SK-N-SH treated with all-trans-retinoic acid at 6 μM for 48 hours (cell line): Measurements from ENCODE around the gene PIPOX.

ENCODE experiments used
- CSDC2 ChIP-seq: fragments of 250-450 bp; sonication (Bioruptor Pico); IDR thresholded peaks from 2 replicates; pipeline ENCODE4 v1.5.0; 2020; ENCODE audit warnings: mild to moderate bottlenecking, moderate library complexity
- ISL1 ChIP-seq: fragments of 250-450 bp; sonication (Bioruptor Pico); IDR thresholded peaks from 2 replicates; pipeline ENCODE4 v2.1.2; 2022; ENCODE audit warnings: mild to moderate bottlenecking, moderate library complexity
- ZFP3 ChIP-seq: fragments of 250-450 bp; sonication (Bioruptor Pico); IDR thresholded peaks from 2 replicates; pipeline ENCODE4 v1.5.0; 2020; ENCODE audit warnings: mild to moderate bottlenecking, moderate library complexity
- TF ChIP-seq, protein P1 (sequence below): fragments of 250-450 bp; sonication (Bioruptor Pico); IDR thresholded peaks from 2 replicates; pipeline ENCODE4 v1.8.0; 2020; ENCODE audit warnings: mild to moderate bottlenecking, moderate library complexity, borderline replicate concordance
- TF ChIP-seq, protein P2 (sequence below): fragments of 250-450 bp; sonication (Bioruptor Pico); IDR thresholded peaks from 2 replicates; pipeline ENCODE4 v1.5.1; 2020; ENCODE audit warnings: low read depth, mild to moderate bottlenecking, moderate library complexity

GRCh38 chr17:28999206-28999605, 43.7 kb upstream of the PIPOX start:
- TF ChIP-seq, protein P1, sequence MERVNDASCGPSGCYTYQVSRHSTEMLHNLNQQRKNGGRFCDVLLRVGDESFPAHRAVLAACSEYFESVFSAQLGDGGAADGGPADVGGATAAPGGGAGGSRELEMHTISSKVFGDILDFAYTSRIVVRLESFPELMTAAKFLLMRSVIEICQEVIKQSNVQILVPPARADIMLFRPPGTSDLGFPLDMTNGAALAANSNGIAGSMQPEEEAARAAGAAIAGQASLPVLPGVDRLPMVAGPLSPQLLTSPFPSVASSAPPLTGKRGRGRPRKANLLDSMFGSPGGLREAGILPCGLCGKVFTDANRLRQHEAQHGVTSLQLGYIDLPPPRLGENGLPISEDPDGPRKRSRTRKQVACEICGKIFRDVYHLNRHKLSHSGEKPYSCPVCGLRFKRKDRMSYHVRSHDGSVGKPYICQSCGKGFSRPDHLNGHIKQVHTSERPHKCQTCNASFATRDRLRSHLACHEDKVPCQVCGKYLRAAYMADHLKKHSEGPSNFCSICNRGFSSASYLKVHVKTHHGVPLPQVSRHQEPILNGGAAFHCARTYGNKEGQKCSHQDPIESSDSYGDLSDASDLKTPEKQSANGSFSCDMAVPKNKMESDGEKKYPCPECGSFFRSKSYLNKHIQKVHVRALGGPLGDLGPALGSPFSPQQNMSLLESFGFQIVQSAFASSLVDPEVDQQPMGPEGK (CRISPR knock-in tag), result no peak
- TF ChIP-seq, protein P2, sequence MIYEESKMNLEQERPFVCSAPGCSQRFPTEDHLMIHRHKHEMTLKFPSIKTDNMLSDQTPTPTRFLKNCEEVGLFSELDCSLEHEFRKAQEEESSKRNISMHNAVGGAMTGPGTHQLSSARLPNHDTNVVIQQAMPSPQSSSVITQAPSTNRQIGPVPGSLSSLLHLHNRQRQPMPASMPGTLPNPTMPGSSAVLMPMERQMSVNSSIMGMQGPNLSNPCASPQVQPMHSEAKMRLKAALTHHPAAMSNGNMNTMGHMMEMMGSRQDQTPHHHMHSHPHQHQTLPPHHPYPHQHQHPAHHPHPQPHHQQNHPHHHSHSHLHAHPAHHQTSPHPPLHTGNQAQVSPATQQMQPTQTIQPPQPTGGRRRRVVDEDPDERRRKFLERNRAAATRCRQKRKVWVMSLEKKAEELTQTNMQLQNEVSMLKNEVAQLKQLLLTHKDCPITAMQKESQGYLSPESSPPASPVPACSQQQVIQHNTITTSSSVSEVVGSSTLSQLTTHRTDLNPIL (CRISPR knock-in tag), result no peak
- TF ChIP-seq CSDC2 (CRISPR knock-in tag) (no peak), ZFP3 (CRISPR knock-in tag) (no peak), ISL1 (CRISPR knock-in tag) (no peak)
